Upper lobe of right lung (tissue), 1 donor: Measurements from ENCODE around the gene HSH2D. TPM values are rescaled to one million over a fixed set of nuclear protein-coding genes. Genes with fewer than 3 reads are reported as not detected.

Experiments used
- ATAC-seq: fragments of 200-7000 bp; cut with Tn5 transposase; one replicate; pipeline ENCODE4 v1.9.1; 2020; ENCODE audit warnings: mild to moderate bottlenecking, moderate library complexity
- DNase-seq: peaks from one replicate; pipeline ENCODE4 v3.0.0-alpha.2; 2020
- H3K27ac ChIP-seq: fragments of 200-600 bp; one replicate; pipeline ENCODE4 v1.8.0; 2022
- H3K27me3 ChIP-seq: fragments of 200-600 bp; one replicate; pipeline ENCODE4 v1.8.0; 2022; ENCODE audit warnings: mild to moderate bottlenecking
- H3K36me3 ChIP-seq: fragments of 200-600 bp; one replicate; pipeline ENCODE4 v1.8.0; 2022
- H3K4me1 ChIP-seq: fragments of 200-600 bp; one replicate; pipeline ENCODE4 v1.8.0; 2022
- H3K4me3 ChIP-seq: fragments of 200-600 bp; one replicate; pipeline ENCODE4 v1.8.0; 2022; ENCODE audit warnings: mild to moderate bottlenecking
- H3K9me3 ChIP-seq: fragments of 200-600 bp; one replicate; pipeline ENCODE4 v1.8.0; 2022
- intact Hi-C: fragments of 100-400 bp; cut with DNase I; formaldehyde crosslinking; loops from one replicate; pipeline ENCODE4 v1.11.0; 2022
- total RNA-seq: library from RNA; stranded (reverse); fragmentation: NEBNext Ultra II Directional; extraction: Animal tissue kit (Norgen Biotek cat#: 25700); gene quantifications from one replicate; pipeline ENCODE4 v1.2.1, GENCODE V29; 2021
- TF ChIP-seq, protein P1 (sequence below): fragments of 200-600 bp; IDR thresholded peaks from one replicate; pipeline ENCODE4 v1.8.0; 2022; ENCODE audit warnings: antibody characterized with exemption
- donor health status: DM: no; HTN: yes; CAD: no; lungs with severe emphysema.

The HSH2D gene
- total RNA-seq, 1 donor from 2014 or later, result 6.0 TPM

DNA sequence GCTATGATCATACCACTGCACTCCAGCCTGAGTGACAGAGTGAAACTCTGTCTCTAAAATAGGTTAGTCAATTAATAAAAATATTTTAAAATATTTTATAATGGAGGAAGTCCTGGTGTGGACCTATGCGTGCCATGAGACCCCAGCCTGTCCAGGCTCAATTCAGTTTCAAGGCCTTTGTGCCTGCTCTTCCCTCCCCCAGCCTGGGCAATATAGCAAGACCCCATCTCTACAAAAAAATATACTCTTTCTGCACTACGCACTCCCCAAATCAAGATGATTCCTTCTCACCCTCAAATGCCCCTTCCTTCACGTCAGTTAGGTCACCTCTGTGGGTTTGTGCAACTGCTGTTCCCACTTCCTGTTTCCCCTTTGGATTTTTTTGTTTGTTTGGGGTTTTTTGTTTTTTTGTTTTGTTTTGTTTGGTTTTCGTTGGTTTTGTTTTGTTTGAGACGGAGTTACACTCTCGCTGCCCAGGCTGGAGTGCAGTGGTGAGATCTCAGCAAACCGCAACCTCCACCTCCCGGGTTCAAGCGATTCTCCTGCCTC lies 1.4 kb upstream of the HSH2D start:
- H3K27ac ChIP-seq, result no peak overlapping the region

DNA sequence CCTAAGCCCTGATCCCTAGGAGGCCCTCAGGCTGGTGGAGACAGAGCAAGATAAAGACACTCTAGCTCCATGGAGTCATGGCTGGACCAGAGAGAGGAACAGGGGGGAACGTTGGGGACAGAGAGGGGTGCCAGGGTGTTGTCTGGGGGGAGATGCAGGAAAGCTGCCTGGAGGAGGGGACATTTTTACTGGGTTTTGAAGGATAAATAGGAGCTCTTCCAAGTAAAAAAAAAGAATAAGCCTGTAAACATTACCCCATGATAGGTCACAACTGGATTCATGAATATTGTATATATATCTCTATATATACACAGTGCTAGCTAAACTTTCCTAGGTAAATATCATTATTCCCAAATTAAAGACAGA lies 714 bp downstream of the HSH2D start:
- Histone ChIP-seq H3K9me3 (no peaks in the 10 kb centered on the region), H3K27ac (no peak overlapping the region), H3K4me3 (peak overlapping the region; percentile 42), H3K36me3 (no peaks in the 10 kb centered on the region), H3K4me1 (peaks cover 5% of the 10 kb centered on the region), H3K27me3 (no peaks in the 10 kb centered on the region)
- TF ChIP-seq, protein P1, sequence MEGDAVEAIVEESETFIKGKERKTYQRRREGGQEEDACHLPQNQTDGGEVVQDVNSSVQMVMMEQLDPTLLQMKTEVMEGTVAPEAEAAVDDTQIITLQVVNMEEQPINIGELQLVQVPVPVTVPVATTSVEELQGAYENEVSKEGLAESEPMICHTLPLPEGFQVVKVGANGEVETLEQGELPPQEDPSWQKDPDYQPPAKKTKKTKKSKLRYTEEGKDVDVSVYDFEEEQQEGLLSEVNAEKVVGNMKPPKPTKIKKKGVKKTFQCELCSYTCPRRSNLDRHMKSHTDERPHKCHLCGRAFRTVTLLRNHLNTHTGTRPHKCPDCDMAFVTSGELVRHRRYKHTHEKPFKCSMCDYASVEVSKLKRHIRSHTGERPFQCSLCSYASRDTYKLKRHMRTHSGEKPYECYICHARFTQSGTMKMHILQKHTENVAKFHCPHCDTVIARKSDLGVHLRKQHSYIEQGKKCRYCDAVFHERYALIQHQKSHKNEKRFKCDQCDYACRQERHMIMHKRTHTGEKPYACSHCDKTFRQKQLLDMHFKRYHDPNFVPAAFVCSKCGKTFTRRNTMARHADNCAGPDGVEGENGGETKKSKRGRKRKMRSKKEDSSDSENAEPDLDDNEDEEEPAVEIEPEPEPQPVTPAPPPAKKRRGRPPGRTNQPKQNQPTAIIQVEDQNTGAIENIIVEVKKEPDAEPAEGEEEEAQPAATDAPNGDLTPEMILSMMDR, result no peak
- DNase-seq (no peak), ATAC-seq (peak; percentile 6)
- intact Hi-C loops, result no loop called here

More for the DNA sequence above, 1.4 kb upstream of the HSH2D start:
- no peaks in the 10 kb centered on the region for H3K27me3 ChIP-seq
- TF ChIP-seq, protein P1, result no peak
- intact Hi-C loops, result no loop called here
- no peaks in the 10 kb centered on the region for H3K9me3 ChIP-seq
- H3K36me3 ChIP-seq, result no peaks in the 10 kb centered on the region
- no peak for ATAC-seq
- no peak for DNase-seq
- no peak overlapping the region for H3K4me3 ChIP-seq
- H3K4me1 ChIP-seq, result peaks cover 5% of the 10 kb centered on the region

DNA sequence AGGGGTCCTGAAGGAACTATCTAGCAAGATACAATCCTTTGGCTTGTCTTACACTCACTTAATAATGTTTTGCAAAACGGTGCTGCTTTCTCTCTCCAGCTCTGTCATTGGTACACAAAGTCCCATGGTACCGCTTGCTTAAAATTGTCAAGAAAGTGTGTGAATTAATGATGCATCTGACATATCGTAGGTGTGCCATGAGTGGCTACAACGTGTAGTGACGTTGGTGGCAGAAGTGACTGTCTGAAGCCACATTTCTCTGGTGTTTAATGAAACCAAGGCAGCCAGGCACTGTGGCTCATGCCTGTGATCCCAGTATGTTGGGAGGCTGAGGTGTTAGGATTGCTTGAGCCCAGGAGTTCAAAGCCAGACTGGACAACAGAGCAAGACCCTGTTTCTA lies 2.6 kb downstream of the HSH2D start:
- TF ChIP-seq, protein P1, result no peak
- DNase-seq (no peak), ATAC-seq (no peak)
- Histone ChIP-seq H3K27me3 (no peaks in the 10 kb centered on the region), H3K9me3 (no peaks in the 10 kb centered on the region), H3K4me1 (peaks cover 5% of the 10 kb centered on the region), H3K4me3 (no peak overlapping the region), H3K27ac (no peak overlapping the region), H3K36me3 (no peaks in the 10 kb centered on the region)
- intact Hi-C loops, result no loop called here

DNA sequence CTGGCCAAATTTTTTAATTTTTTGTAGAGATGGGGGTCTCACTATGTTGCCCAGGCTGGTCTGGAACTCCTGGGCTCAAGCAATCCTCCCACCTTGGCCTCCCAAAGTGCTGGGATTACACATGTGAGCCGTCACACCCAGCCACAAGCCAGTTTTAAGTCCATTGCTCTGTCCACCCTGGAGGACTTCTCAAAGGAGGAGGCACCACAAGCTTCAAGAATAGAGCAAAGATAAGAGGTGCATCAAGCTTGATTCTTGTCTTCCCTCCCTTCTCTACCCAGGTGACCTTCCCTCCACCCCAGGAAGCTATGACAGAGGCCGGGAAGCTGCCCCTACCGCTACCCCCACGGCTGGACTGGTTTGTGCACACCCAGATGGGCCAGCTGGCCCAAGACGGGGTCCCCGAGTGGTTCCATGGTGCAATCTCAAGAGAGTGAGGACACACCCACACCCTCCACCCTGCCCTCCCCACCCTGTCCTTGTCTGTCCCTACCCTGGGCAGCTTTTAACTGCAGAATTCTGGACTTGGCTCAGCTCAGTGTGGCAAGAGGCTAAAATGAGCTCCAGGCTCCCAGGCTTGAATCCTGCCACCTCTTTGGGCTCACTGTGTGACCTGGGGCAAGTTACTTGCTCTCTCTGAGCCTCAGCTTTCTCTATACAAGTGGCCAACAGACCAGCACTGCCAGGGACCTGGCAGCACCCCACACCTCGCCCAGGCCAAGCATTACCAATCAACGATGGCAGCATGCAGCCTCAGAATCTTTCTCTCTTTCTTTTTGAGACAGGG lies 5.2 kb downstream of the HSH2D start:
- H3K4me3 ChIP-seq, result no peak overlapping the region
- no peaks in the 10 kb centered on the region for H3K9me3 ChIP-seq
- peak overlapping the region; percentile 55 for H3K27ac ChIP-seq
- TF ChIP-seq, protein P1, result no peak
- no peaks in the 10 kb centered on the region for H3K27me3 ChIP-seq
- peak; percentile 28 for ATAC-seq
- no peak for DNase-seq
- H3K4me1 ChIP-seq, result no peaks in the 10 kb centered on the region
- no peaks in the 10 kb centered on the region for H3K36me3 ChIP-seq
- intact Hi-C loops, result no loop called here

DNA sequence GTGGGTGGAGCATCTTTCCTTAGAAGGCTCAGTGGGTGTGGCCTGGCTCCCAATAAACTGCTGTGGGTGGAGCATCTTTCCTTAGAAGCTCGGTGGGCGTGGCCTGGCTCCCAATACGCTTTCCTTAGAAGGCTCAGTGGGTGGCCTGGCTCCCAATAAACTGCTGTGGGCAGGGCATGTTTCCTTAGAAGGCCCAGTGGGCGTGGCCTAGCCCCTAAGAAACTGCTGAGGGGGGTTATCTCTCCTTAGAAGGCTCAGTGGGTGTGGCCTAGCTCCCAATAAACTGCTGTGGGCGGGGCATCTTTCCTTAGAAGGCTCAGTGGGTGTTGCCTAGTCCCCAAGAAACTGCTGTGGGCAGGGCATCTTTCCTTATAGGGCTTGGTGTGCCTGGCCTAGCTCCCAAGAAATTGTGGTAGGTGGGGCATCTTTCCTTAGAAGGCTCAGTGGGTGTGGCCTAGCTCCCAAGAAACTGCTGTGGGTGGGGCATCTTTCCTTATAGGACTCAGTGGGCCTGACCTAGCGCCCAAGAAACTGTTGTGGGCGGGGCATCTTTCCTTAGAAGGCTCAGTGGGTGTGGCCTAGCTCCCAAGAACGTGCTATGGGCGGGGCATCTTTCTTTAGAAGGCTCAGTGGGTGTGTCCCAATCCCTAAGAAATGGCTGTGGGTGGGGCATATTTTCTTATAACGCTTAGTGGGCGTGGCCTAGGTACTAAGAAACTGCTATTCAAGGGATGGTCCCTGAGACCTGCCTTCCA lies 10.3 kb downstream of the HSH2D start:
- Histone ChIP-seq H3K36me3 (peaks cover 4% of the 10 kb centered on the region), H3K27me3 (no peaks in the 10 kb centered on the region), H3K27ac (no peak overlapping the region), H3K4me1 (no peaks in the 10 kb centered on the region), H3K4me3 (no peak overlapping the region), H3K9me3 (no peaks in the 10 kb centered on the region)
- intact Hi-C loops, result no loop called here
- no peak for DNase-seq
- TF ChIP-seq, protein P1, result no peak
- ATAC-seq, result no peak
